ENCODE results near the gene PWWP2B. TPM values are rescaled to one million over a fixed set of nuclear protein-coding genes. Genes with fewer than 3 reads are reported as not detected.

Gene PWWP2B
- total RNA-seq, 1 donor, result 8.2 TPM

DNA sequence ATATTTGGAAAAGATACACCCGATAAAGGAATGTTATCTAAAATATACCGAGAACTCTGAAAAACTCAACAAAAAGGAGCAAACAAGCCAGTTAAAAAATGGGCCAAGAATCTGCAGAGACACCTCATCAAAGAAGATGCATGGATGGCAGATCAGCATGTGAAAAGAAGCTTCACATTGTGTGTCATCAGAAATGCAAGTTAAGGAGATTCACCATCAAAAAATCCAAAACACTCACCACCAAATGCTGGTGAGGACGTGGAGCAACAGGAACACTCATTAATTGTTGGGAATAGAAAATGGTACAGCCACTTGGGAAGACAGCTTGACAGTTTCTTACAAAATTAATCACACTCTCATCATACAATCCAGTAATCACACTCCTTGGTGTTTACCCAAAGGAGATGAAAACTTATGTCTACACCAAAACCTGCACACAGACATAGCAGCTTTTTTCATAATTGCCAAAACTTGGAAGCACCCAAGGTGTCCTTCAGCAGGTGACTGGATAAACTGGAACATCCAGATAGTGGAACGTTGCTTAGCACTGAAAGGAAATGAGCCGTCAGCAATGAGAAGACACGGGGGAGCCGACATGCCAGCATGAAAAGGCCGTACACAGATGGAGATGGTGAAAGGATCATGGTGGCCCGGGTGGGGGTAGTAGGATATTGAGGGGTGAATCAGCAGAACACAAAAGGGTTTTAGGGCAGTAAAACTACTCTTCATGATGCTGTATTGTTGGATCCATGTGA lies 27.9 kb upstream of the PWWP2B start:
- H3K4me3 ChIP-seq (ENCODE audit: low read depth, low read length), result no peak overlapping the region
- peak; percentile 56 for DNase-seq (ENCODE audit: low read depth)
- TF ChIP-seq, protein P1, sequence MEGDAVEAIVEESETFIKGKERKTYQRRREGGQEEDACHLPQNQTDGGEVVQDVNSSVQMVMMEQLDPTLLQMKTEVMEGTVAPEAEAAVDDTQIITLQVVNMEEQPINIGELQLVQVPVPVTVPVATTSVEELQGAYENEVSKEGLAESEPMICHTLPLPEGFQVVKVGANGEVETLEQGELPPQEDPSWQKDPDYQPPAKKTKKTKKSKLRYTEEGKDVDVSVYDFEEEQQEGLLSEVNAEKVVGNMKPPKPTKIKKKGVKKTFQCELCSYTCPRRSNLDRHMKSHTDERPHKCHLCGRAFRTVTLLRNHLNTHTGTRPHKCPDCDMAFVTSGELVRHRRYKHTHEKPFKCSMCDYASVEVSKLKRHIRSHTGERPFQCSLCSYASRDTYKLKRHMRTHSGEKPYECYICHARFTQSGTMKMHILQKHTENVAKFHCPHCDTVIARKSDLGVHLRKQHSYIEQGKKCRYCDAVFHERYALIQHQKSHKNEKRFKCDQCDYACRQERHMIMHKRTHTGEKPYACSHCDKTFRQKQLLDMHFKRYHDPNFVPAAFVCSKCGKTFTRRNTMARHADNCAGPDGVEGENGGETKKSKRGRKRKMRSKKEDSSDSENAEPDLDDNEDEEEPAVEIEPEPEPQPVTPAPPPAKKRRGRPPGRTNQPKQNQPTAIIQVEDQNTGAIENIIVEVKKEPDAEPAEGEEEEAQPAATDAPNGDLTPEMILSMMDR (IDR thresholded peaks at IDR 0.05; ENCODE audit: insufficient read depth, low read depth, low read length), result no peak

DNA sequence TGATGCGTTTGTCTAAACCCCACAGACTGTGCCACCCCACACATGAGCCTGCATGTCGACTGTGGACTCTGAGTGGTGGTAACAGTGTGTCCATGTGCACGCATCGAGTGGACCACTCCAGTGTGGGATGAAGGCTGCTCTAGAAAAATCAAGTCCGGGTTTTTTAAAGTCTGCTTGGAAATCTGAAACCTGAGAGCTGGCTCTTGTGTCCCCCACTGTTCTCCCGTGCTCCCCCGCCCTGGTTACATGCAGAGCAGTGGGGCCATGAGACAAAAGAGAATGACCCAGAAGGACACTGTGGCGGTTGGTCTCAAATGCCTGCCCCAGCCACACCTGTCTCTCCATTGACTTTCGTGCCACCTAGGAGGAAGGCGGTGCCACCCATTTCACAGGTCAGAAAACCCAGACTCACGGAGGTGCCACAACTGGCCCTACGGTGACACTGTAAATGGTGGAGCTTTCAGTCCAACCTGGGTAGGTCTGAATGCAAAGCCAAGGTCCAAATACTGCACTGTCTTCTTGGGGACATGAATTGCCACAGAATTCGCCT lies 27.3 kb upstream of the PWWP2B start:
- H3K4me3 ChIP-seq (ENCODE audit: low read depth, low read length), result no peak overlapping the region
- no peak for DNase-seq (ENCODE audit: low read depth)
- TF ChIP-seq, protein P1 (IDR thresholded peaks at IDR 0.05; ENCODE audit: insufficient read depth, low read depth, low read length), result no peak

DNA sequence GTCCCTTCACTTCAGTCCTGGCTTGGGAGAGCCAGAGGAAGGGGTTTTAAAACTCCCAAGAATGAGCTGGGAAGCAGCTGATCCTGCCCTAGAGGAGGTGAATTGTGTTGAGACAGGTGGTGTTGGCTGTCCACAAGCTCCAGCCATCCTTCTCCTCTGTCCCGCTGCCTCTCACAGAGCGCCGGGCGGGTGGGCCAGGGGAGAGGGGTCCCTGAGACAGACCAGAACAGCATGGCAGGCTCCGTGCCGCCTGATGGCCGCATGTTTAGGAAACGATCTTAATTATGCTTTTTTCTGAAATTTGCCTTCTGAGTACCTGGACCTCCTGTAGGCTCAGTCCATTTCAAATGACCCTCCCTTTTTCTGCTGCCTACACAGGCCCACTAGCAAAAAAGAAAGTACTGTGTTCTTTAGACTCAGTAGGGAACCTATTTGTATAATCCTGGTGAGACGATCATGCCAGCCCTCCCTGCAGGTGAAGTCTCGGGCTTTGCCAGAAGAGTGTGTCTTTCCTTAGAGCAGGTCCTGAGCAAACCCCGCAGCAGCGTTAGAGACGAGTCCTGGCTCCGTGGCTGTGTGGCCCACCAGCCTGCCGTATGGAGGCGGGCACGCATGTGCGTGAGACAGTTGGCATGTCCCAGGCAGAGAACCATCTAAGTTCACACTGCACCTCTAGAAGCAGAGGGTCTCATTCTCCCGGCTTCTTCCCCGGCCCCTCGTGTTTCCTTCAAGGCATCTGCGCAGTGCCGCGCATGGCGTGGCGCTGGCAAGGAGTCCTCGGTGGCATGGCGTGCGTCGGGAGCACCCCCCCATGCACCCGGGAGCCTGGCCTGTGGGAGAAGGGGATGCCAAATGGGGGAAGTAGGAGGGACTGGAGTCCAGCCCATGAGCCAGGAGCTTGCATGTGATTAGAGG lies 26.3 kb upstream of the PWWP2B start:
- TF ChIP-seq, protein P1 (IDR thresholded peaks at IDR 0.05; ENCODE audit: insufficient read depth, low read depth, low read length), result no peak
- H3K4me3 ChIP-seq (ENCODE audit: low read depth, low read length), result no peak overlapping the region
- DNase-seq (ENCODE audit: low read depth), result no peak

DNA sequence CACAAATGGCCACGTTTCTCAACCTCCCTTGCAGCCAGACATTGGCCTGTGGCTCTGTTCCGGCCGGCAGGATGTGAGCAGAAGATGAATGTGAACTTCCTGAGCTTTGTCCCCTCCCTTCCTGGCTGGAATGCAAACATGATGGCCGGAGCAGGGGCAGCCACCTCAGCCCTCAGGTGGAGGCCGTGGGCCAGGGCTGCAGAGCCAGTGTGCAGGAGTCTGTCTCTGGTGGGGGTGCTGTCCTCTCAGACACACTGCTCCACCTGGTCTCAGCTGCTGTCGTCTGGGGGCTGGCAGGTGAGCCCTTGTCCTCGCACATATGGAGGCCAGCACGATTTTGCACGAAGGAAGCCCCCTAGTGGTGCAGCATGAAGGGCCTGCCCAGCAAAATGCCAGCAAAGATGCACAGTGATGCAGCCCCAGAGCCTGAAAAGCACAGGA lies 25.3 kb upstream of the PWWP2B start:
- TF ChIP-seq, protein P1 (IDR thresholded peaks at IDR 0.05; ENCODE audit: insufficient read depth, low read depth, low read length), result peak; percentile 46
- DNase-seq (ENCODE audit: low read depth), result no peak
- H3K4me3 ChIP-seq (ENCODE audit: low read depth, low read length), result no peak overlapping the region

DNA sequence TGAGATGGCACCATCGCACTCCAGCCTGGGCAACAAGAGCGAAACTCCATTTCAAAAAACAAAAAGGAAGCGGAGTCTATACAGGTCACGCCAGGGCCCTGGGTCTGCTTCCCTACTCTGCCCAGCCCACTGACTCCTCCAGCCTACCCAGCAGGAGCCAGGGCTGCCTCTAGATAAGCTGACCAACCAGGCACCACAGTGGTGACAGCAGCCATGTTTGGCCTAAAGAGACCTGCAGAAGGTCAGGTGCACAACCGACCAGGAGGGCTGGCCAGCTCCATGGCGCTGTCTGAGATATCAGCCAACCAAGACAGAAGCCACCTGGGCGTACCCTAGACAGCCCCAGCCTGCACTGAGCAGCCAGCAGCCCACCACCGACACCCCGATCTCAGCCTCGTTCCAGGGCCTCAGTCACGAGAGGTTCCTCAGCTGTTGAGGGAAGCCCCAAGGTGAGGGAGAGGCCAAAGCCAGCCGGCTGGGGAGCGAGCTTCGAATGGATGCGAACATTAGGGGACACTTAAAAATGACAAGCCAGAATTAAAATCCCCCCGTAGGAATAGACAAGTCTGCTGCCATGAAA lies 24.4 kb upstream of the PWWP2B start:
- TF ChIP-seq, protein P1 (IDR thresholded peaks at IDR 0.05; ENCODE audit: insufficient read depth, low read depth, low read length), result no peak
- no peak for DNase-seq (ENCODE audit: low read depth)

DNA sequence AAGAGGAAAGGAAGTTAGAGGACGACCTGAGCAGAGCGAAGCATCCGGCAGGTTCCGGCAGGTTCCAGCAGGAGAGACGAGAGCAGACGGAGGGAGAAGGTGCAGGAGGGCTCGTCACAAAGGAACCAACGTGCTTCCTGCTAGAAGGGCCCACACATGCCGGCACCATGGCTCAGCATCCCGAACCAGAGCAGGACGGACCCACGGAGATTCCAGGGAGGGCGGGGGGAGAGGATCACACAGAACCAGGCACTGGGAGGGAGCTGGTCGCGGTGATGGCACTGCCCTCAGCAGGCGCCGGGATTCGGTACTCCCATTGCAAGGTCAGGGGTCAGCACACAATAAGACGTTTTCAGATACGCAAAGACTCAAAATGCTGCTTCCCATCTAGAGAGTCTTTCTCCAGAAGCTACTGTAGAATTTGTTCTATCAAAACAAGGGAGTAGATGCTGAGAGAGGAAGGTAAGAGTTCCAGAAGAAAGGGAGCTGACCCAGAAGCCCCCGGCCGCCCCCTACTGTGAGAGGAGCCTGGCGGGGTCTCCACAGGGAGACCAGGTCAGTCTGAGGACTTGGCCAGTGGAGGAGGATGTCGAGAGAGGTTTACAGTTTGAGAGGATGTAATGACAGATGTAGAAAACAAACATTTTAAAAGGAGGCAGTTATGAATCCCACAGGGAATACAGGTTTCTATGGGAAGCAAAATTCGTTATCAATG lies 23.6 kb upstream of the PWWP2B start:
- no peak overlapping the region for H3K4me3 ChIP-seq (ENCODE audit: low read depth, low read length)
- no peak for DNase-seq (ENCODE audit: low read depth)
- TF ChIP-seq, protein P1 (IDR thresholded peaks at IDR 0.05; ENCODE audit: insufficient read depth, low read depth, low read length), result no peak

More for the DNA sequence above, 24.4 kb upstream of the PWWP2B start:
- no peak overlapping the region for H3K4me3 ChIP-seq (ENCODE audit: low read depth, low read length)

All from fibroblast of villous mesenchyme (primary cell).